TTC549 (cell line): ENCODE measurements around the gene FSTL5.
"Not testable (repeated sequence)": the region's sequence is repeated elsewhere in the genome, so short reads cannot be mapped to it uniquely, and the experiment has no call there.

Experiments
- FAIRE-seq: peaks from 2 replicates; lab custom pipeline; 2012; peaks lifted over from hg19 to GRCh38; lab: Jason Lieb, UNC

FSTL5 gene

DNA sequence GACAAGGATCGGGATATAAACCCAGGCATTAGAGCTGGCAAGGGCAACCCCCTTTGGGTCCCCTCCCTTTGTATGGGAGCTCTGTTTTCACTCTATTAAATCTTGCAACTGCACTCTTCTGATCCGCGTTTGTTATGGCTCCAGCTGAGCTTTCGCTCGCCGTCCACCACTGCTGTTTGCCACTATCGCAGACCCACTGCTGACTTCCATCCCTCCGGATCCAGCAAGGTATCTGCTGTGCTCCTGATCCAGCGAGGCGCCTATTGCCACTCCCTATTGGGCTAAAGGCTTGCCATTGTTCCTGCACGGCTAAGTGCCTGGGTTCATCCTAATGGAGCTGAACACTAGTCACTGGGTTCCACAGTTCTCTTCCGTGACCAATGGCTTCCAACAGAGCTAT is 59.9 kb downstream of the FSTL5 start:
- not testable (repeated sequence) for FAIRE-seq

DNA sequence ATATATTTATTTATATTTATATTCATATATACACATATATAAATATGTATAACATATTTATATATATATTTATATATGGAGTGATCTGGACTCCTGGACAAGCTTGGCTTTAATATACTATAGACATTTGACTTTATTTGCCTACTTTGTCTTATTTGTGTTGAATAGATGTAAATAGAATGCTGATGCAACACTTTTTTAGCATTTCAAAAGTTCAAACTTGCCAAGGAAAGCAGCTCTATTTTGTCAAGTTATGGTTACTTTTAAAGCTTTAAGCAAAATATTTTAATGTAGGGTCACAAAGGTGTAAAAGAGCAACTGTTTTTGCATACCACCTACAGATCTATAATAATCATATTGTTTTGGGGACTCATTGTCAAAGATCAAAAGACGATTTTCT is 61.1 kb downstream of the FSTL5 start:
- no peak for FAIRE-seq

DNA sequence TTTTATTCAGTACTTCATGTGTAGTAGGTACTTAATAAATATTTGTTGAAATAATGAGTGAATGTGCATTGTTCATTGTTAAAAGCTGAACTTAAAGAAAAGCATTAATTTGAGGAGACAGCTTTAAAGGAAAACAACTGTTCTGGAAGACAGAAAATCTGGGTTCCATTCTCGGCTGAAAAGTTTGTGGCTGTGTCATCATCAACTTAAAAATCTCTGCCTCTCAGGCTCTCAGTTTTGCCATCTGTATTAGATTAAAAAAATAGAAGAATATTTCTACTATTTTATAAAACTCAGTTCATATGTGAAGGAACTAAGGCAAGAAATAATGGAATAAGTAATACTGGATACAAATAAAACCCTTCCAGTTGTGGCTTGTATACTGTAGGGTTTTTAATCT is 62.5 kb downstream of the FSTL5 start:
- FAIRE-seq: no peak

- FAIRE-seq: no peak
These were observed 88.1 kb downstream of the FSTL5 start for GRCh38 chr4:162075726-162076125.

- no peak for FAIRE-seq
These were observed 102.6 kb downstream of the FSTL5 start for GRCh38 chr4:162061214-162061613.

DNA sequence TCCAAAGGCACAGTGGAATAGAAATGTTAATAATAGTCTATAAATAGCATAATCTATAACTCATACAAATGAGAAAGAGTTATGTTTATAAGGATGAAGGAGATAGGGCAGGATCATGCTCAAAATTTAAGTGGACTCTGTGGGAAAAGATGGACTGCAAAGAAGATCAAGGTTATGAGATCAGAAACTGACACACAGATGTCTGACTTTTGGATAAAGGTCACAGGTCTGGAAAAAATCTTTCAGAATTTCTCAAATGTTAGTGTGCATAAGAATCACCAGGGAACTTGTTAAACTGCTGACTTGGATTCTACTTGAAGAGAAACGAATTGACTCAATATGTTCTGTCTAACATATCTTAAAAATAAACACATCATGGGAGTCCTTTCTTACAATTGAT is 104.1 kb downstream of the FSTL5 start:
- FAIRE-seq: no peak

DNA sequence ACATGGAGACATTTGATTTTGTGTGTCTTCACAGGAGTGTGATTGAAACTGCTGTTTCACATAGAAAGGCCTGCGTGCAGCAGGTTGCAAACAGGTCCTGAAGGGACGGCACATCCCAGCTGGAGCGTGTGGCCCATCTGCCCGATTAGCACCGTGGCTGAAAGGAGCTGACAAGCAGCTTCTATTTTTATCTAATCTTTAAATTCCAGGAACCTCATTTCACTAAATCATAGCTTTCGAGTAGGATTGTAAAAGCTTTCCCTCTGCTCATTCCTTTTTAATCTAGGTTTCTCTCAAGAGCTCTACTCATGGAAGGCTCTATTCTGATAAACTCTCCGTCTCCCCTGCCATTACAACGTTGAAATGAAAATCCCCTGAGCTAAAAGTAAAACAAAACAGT is 106.8 kb downstream of the FSTL5 start:
- FAIRE-seq: no peak

DNA sequence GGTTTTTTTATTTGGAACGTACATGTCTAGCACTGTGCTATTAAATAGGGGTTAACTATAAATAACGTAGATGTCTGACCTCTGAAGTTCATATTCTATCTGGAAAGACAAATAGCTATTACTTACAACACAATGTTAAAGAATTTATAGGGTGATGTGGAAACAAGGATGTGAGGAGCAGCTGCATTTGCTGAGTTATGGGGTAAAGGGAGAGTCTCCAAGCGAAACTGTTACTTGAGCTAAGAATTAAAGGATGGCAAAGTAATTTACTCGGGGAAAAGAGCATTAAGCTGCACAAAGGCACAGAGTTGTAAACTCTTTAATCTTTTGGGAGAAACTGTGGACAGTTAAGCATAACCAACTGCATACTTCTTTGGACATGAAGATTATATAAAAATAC is 117.7 kb downstream of the FSTL5 start:
- FAIRE-seq: no peak

GRCh38 chr4:162038112-162038511 is 125.7 kb downstream of the FSTL5 start:
- FAIRE-seq: no peak

DNA sequence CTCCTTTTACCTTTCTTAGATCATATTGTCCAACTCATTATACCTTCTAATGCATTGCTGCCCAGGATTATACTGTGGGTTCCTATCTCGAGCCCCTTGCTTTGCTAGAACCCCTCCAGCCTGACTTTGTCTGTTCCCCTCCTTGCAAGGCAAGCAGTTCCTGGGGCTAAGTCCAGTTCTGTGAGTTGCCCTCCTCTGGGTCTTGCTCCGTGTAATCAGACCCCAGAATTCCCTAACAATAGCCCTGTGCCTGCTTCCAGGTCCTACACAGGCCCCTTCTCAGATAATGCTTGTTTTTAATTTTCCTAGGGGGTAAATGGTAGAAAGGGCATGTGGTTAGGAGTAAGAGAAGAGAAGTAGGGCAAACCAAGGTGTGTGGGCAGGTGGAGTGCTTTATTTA is 145.9 kb downstream of the FSTL5 start:
- FAIRE-seq: no peak

- no peak for FAIRE-seq
These were observed 146.8 kb downstream of the FSTL5 start for GRCh38 chr4:162016991-162017390.

GRCh38 chr4:162016219-162016618 is 147.6 kb downstream of the FSTL5 start:
- FAIRE-seq: no peak

DNA sequence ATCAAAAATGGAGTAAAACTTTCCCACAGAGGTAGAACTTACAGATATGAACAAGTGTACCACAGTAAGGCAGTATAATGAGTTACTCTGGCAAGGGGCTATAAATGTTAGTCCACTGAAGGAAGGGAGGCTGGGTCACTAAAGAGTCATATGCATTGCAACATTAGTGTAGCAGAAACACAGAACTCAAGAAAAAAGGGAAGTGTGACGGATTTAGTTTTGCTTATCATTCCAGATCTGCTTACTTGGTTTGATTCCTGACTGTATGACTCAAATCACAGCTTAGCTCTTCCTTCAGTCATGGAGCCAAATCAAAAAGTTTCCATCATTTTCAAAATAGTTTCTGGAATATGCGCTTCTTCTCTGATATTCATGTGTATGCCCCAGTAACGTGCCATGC is 148.7 kb downstream of the FSTL5 start:
- no peak for FAIRE-seq

DNA sequence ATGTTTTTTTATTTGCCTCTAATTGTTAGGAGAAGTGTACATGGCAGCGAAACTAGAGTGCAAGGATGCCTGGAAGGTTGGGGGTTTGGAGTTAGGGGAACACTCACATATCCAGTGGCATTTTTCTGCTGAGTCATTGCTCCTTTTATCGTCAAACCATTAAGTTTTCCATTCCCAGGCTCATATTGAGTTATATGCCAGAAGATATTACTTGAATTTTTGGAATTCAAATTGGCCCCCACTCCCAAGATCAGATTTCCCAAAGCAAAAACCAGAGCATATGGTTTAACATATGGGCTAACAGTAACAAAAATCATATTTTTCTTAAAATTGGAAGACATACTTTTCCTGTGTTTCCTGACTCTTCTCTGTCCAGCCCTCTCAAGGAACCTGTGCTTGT is 152.7 kb downstream of the FSTL5 start:
- no peak for FAIRE-seq

GRCh38 chr4:162010362-162010761 is 153.4 kb downstream of the FSTL5 start:
- no peak for FAIRE-seq

DNA sequence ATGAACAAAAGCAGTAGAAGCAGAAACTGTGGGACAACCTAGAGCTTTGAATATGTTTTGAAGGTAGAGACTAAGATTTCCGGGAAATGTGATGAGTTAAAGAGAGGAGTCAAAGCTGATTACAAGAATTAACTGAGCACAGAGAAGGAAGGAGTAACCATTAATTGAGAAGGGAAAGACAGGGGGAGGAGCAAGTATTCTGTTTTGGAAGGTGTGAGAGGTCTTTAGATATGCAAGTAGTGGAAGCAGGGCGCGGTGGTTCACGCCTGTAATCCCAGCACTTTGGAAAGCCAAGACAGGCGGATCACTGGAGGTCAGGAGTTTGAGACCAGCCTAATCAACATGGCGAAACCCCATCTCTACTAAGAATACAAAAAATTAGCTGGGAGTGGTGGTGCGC is 171.5 kb downstream of the FSTL5 start:
- no peak for FAIRE-seq

- FAIRE-seq: no peak
These were observed 172.0 kb downstream of the FSTL5 start for GRCh38 chr4:161991811-161992210.

DNA sequence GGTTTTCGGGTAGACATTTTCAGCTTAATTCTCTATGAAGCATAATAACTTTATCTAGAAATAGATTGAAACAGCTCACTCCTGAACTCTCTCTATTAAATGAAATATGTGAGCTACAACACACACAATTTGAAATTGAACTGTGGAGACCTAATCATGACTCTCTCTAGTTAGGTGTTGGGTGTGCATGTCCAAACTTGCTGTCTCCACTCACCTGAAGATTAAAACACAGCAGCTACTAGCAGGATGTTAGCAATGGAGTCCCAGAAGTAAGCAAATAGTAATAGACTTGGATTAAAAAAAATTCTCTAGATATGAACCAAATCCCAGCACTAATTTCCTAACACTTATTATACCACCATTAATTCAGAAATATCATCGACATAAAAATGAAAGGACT is 173.1 kb downstream of the FSTL5 start:
- FAIRE-seq: no peak

- no peak for FAIRE-seq
These were observed 174.9 kb downstream of the FSTL5 start for GRCh38 chr4:161988946-161989345.

GRCh38 chr4:161987611-161988010 is 176.2 kb downstream of the FSTL5 start:
- no peak for FAIRE-seq

GRCh38 chr4:161952382-161952781 is 211.4 kb downstream of the FSTL5 start:
- no peak for FAIRE-seq

GRCh38 chr4:161949946-161950725 is 213.7 kb downstream of the FSTL5 start:
- no peak for FAIRE-seq

GRCh38 chr4:161948026-161948770 is 215.6 kb downstream of the FSTL5 start:
- no peak for FAIRE-seq

GRCh38 chr4:161937596-161937995 is 226.2 kb downstream of the FSTL5 start:
- no peak for FAIRE-seq
